HepG2 (cell line): Measurements from ENCODE around the gene GLB1L. TPM values are rescaled to one million over a fixed set of nuclear protein-coding genes. Genes with fewer than 3 reads are reported as not detected.

Experiments
- CBFB ChIP-seq: sonication (generic); formaldehyde crosslinking; IDR thresholded peaks from 2 replicates; pipeline ENCODE4 v1.4.0; 2020; ENCODE audit warnings: missing genetic modification reagents
- CHD4 ChIP-seq: fragments of 200-600 bp; sonication (generic); IDR thresholded peaks from 2 replicates; pipeline ENCODE4 v1.7.0; 2017; ENCODE audit warnings: mild to moderate bottlenecking, low read length, borderline replicate concordance
- ELF1 ChIP-seq: sonication (generic); formaldehyde crosslinking; IDR thresholded peaks from 2 replicates; pipeline ENCODE4 v1.4.0; 2020; ENCODE audit warnings: missing genetic modification reagents
- GATA4 ChIP-seq: sonication (generic); IDR thresholded peaks from 2 replicates; pipeline ENCODE4 v1.6.1; 2016; ENCODE audit warnings: antibody characterized with exemption, low read depth, borderline replicate concordance
- HOXA3 ChIP-seq: sonication (generic); formaldehyde crosslinking; IDR thresholded peaks from 2 replicates; pipeline ENCODE4 v1.5.0; 2020; ENCODE audit warnings: missing genetic modification reagents
- MAZ ChIP-seq, 2 experiments: sonication (generic) in 1 of 2; formaldehyde crosslinking in 1 of 2; IDR thresholded peaks; 2 replicates each; pipeline versions ENCODE4 v1.5.0 to v1.6.1; 2012 to 2020; ENCODE audit warnings: low read depth in 2 of 2, mild to moderate bottlenecking in 2 of 2, borderline replicate concordance in 1 of 2, improper control_type of control experiment in 1 of 2, low read length in 1 of 2, missing genetic modification reagents in 1 of 2, moderate library complexity in 1 of 2
- NONO ChIP-seq, 2 experiments: fragments of 450-650 bp in 1 of 2; sonication (generic) in 1 of 2; formaldehyde crosslinking in 1 of 2; IDR thresholded peaks in 1 of 2; conservative IDR thresholded peaks in 1 of 2; 2 replicates each; pipeline versions ENCODE4 v1.6.1 to v1.8.0; 2017 to 2022; ENCODE audit warnings: mild to moderate bottlenecking in 1 of 2, missing genetic modification reagents in 1 of 2, moderate library complexity in 1 of 2
- POLR2A ChIP-seq, 2 experiments: IDR thresholded peaks; 2 replicates each; pipeline ENCODE4 v1.6.1; 2011; ENCODE audit warnings: low read depth in 2 of 2, low read length in 2 of 2, mild to moderate bottlenecking in 1 of 2, moderate library complexity in 1 of 2; ENCODE audit not compliant: insufficient read depth in 1 of 2
- RBM22 ChIP-seq: fragments of 200-400 bp; formaldehyde crosslinking; optimal IDR thresholded peaks from 2 replicates; pipeline ENCODE3; 2017; ENCODE audit warnings: mild to moderate bottlenecking, low read length, moderate library complexity
- SRSF4 ChIP-seq: fragments of 200-400 bp; formaldehyde crosslinking; IDR thresholded peaks from one replicate; pipeline ENCODE4 v1.6.1; 2018; ENCODE audit warnings: mild to moderate bottlenecking, low read depth, low read length, moderate library complexity; ENCODE audit not compliant: poor library complexity, severe bottlenecking
- SUZ12 ChIP-seq: fragments of 150-350 bp; IDR thresholded peaks from 2 replicates; pipeline ENCODE4 v1.6.1; 2014; ENCODE audit warnings: low read depth, low read length
- TEAD3 ChIP-seq: optimal IDR thresholded peaks from 2 replicates; pipeline ENCODE3; 2016; ENCODE audit warnings: borderline replicate concordance
- ZBTB38 ChIP-seq: sonication (generic); formaldehyde crosslinking; IDR thresholded peaks from 2 replicates; pipeline ENCODE4 v1.5.1; 2020; ENCODE audit warnings: mild to moderate bottlenecking, missing genetic modification reagents
- ZFP1 ChIP-seq: IDR thresholded peaks from 2 replicates; pipeline ENCODE4 v1.6.1; 2016
- ZKSCAN8 ChIP-seq: IDR thresholded peaks from 2 replicates; pipeline ENCODE4 v1.6.1; 2016; ENCODE audit warnings: borderline replicate concordance, missing genetic modification reagents, missing compliant biosample characterization
- ZMYM3 ChIP-seq: sonication (generic); formaldehyde crosslinking; IDR thresholded peaks from 2 replicates; pipeline ENCODE4 v1.5.1; 2020; ENCODE audit warnings: mild to moderate bottlenecking, missing genetic modification reagents
- ZNF350 ChIP-seq: sonication (generic); formaldehyde crosslinking; IDR thresholded peaks from 2 replicates; pipeline ENCODE4 v1.4.0; 2020; ENCODE audit warnings: mild to moderate bottlenecking, low read depth, missing genetic modification reagents, borderline replicate concordance
- ZNF572 ChIP-seq: sonication (generic); formaldehyde crosslinking; IDR thresholded peaks from 2 replicates; pipeline ENCODE4 v1.5.1; 2020; ENCODE audit warnings: mild to moderate bottlenecking, missing genetic modification reagents
- ZNF629 ChIP-seq: sonication (generic); formaldehyde crosslinking; conservative IDR thresholded peaks from 2 replicates; pipeline ENCODE4 v1.5.0; 2020; ENCODE audit warnings: missing genetic modification reagents
- ZNF772 ChIP-seq: sonication (generic); formaldehyde crosslinking; IDR thresholded peaks from 2 replicates; pipeline ENCODE4 v1.5.0; 2020; ENCODE audit warnings: mild to moderate bottlenecking, missing genetic modification reagents
- ZNF782 ChIP-seq: sonication (generic); formaldehyde crosslinking; IDR thresholded peaks from 2 replicates; pipeline ENCODE4 v1.4.0; 2020; ENCODE audit warnings: missing genetic modification reagents, mild to moderate bottlenecking, borderline replicate concordance
- polyA plus RNA-seq, 8 experiments: library from polyadenylated mRNA; depleted of rRNA in 3 of 8; stranded (reverse) in 7 of 8; unstranded in 1 of 8; fragments of >200 nt; fragmentation: Illumina TruSeq in 4 of 8; extraction: Trizol in 4 of 8; gene quantifications; 2 replicates each; pipeline versions ENCODE4 v1.2.1 to v1.2.3, GENCODE V29; 2011 to 2016; ENCODE audit warnings: low read depth in 4 of 8, missing spikeins in 1 of 8, mixed read lengths in 1 of 8; ENCODE audit not compliant: insufficient read depth in 1 of 8
- total RNA-seq, 5 experiments: library from RNA; depleted of rRNA; stranded (reverse); fragments of >200 nt; fragmentation: Illumina TruSeq; extraction: Trizol; gene quantifications; 2 replicates each; pipeline ENCODE4 v1.2.3, GENCODE V29; 2016; ENCODE audit warnings: low read depth in 1 of 5
- TF ChIP-seq, protein P1 (sequence below): IDR thresholded peaks from 2 replicates; pipeline ENCODE4 v1.6.1; 2016; ENCODE audit warnings: missing genetic modification reagents, missing compliant biosample characterization
- TF ChIP-seq, protein P2 (sequence below): sonication (generic); formaldehyde crosslinking; IDR thresholded peaks from 2 replicates; pipeline ENCODE4 v1.4.0; 2020; ENCODE audit warnings: missing genetic modification reagents, borderline replicate concordance
- TF ChIP-seq, protein P3 (sequence below): sonication (generic); formaldehyde crosslinking; IDR thresholded peaks from 2 replicates; pipeline ENCODE4 v1.4.0; 2020; ENCODE audit warnings: mild to moderate bottlenecking, missing genetic modification reagents, borderline replicate concordance

GLB1L gene
- total and polyA plus RNA-seq, 2 of the 13 experiments (the other 11 are each of a cell fraction or from before 2014, with no cell fraction given) = 6.8 to 7.3 TPM

DNA sequence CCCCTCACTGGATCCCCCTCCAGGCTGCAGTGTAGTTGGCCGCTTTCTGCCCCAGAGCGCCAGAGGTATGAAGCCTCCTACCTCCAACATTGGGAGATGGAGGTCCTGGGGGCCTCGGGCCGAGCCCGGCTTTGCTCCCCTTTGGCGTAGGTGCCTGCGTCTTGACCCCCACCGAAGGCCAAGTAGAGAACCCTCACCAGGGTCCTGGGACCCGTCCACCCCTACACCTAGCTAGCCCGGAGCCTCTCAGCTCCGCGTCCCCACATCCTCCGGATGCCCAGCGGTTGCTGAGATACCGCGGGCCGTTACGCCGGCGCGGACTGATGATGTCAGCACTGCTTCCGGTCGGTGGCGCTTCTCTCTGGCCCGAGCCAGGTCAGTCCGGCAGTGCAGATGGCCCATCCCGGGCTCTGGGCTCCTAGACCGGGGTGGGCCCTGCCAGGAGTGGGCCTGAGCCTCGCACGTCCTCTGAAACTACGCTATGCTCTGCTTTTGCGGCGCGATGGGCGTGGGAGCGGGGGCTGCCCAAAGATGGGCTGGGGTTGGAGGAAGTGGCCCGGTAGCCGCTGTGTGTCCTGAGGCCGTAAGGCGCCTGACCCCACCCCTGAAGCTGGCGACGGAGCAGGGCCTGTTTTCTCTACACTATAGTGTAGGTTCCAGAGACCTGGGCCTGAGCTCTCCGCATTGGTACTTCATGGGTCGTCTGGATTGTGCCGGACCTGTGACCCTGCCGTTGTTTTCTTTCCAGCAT lies at the start of gene GLB1L, which contains the start of gene STK16 (continued):
- TF ChIP-seq, protein P1, sequence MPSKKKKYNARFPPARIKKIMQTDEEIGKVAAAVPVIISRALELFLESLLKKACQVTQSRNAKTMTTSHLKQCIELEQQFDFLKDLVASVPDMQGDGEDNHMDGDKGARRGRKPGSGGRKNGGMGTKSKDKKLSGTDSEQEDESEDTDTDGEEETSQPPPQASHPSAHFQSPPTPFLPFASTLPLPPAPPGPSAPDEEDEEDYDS (CRISPR knock-in tag) = peak; percentile 88
- TF ChIP-seq CBFB (peak; percentile 87), TEAD3 (peak; percentile 86), NONO (IDR thresholded peaks at IDR 0.05) (no peak), NONO (CRISPR knock-in tag; conservative IDR thresholded peaks at IDR 0.05) (peak; percentile 98), SUZ12 (no peak), ZNF772 (CRISPR knock-in tag) (peak; percentile 83), POLR2A (IDR thresholded peaks at IDR 0.05; ENCODE audit: insufficient read depth in 1 of 2, low read depth in 2 of 2, low read length in 2 of 2) (peak in 1 of 2 experiments; percentile 91; a peak in 2 of 4 replicates), HOXA3 (CRISPR knock-in tag) (peak; percentile 99), ZMYM3 (CRISPR knock-in tag) (no peak), ZKSCAN8 (CRISPR knock-in tag) (peak; percentile 90), SRSF4 (peak; percentile 73), ZNF350 (CRISPR knock-in tag) (peak; percentile 97), ZNF782 (CRISPR knock-in tag) (peak; percentile 91), ZFP1 (peak; percentile 71; the same call in 1 of the 2 replicates), ZBTB38 (CRISPR knock-in tag) (peak; percentile 78), RBM22 (no peak), ELF1 (peak; percentile 89), GATA4 (0 out of 2 replicates have a peak, but pooled peaks have one; percentile 67), CHD4 (0 out of 2 replicates have a peak, but pooled peaks have one; percentile 36), MAZ (IDR thresholded peaks at IDR 0.05; ENCODE audit: borderline replicate concordance, low read depth, low read length) (no peak), MAZ (CRISPR knock-in tag; IDR thresholded peaks at IDR 0.05; ENCODE audit: low read depth) (peak; percentile 97), ZNF629 (0 out of 2 replicates have a peak, but pooled peaks have one; percentile 25), ZNF572 (peak; percentile 99; the same call in 1 of the 2 replicates)
- TF ChIP-seq, protein P2, sequence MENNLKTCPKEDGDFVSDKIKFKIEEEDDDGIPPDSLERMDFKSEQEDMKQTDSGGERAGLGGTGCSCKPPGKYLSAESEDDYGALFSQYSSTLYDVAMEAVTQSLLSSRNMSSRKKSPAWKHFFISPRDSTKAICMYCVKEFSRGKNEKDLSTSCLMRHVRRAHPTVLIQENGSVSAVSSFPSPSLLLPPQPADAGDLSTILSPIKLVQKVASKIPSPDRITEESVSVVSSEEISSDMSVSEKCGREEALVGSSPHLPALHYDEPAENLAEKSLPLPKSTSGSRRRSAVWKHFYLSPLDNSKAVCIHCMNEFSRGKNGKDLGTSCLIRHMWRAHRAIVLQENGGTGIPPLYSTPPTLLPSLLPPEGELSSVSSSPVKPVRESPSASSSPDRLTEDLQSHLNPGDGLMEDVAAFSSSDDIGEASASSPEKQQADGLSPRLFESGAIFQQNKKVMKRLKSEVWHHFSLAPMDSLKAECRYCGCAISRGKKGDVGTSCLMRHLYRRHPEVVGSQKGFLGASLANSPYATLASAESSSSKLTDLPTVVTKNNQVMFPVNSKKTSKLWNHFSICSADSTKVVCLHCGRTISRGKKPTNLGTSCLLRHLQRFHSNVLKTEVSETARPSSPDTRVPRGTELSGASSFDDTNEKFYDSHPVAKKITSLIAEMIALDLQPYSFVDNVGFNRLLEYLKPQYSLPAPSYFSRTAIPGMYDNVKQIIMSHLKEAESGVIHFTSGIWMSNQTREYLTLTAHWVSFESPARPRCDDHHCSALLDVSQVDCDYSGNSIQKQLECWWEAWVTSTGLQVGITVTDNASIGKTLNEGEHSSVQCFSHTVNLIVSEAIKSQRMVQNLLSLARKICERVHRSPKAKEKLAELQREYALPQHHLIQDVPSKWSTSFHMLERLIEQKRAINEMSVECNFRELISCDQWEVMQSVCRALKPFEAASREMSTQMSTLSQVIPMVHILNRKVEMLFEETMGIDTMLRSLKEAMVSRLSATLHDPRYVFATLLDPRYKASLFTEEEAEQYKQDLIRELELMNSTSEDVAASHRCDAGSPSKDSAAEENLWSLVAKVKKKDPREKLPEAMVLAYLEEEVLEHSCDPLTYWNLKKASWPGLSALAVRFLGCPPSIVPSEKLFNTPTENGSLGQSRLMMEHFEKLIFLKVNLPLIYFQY (CRISPR knock-in tag) = peak; percentile 94
- TF ChIP-seq, protein P3, sequence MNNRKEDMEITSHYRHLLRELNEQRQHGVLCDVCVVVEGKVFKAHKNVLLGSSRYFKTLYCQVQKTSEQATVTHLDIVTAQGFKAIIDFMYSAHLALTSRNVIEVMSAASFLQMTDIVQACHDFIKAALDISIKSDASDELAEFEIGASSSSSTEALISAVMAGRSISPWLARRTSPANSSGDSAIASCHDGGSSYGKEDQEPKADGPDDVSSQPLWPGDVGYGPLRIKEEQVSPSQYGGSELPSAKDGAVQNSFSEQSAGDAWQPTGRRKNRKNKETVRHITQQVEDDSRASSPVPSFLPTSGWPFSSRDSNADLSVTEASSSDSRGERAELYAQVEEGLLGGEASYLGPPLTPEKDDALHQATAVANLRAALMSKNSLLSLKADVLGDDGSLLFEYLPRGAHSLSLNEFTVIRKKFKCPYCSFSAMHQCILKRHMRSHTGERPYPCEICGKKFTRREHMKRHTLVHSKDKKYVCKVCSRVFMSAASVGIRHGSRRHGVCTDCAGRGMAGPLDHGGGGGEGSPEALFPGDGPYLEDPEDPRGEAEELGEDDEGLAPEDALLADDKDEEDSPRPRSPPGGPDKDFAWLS (CRISPR knock-in tag) = no peak
